Measurements from ENCODE around the gene REXO1. TPM values are rescaled to one million over a fixed set of nuclear protein-coding genes. Genes with fewer than 3 reads are reported as not detected.

The REXO1 gene
- total and polyA plus RNA-seq, 8 donors, result 16.9 to 30.8 (median 24.4) TPM

GRCh38 chr19:1865172-1866010, 17.1 kb upstream of the REXO1 start:
- no peak for TF ChIP-seq CTCF (IDR thresholded peaks at IDR 0.05)
- H3K4me3 ChIP-seq, result peak overlapping the region in 1 of 2 donors; percentile 78
- H3K9me3 ChIP-seq, result no peaks in the 10 kb centered on the region
- H3K36me3 ChIP-seq, result peaks cover 0 to 9% of the 10 kb centered on the region in 2 donors
- peak in 1 of 4 donors; percentile 57 for DNase-seq
- no peak for ATAC-seq
- H3K27ac ChIP-seq, result peak overlapping the region; percentile 84 to 98
- no peaks in the 10 kb centered on the region for H3K27me3 ChIP-seq
- intact Hi-C loops (cut with DNase I), result no loop called here
- H3K4me1 ChIP-seq, result peaks cover 13 to 32% of the 10 kb centered on the region in 2 donors

GRCh38 chr19:1864480-1865171, 16.3 kb upstream of the REXO1 start:
- Histone ChIP-seq H3K36me3 (peaks cover 0 to 9% of the 10 kb centered on the region in 2 donors), H3K27ac (peak overlapping the region; percentile 84 to 98), H3K4me1 (peaks cover 20 to 39% of the 10 kb centered on the region in 2 donors), H3K4me3 (peak overlapping the region; percentile 72 to 78), H3K9me3 (no peaks in the 10 kb centered on the region), H3K27me3 (no peaks in the 10 kb centered on the region)
- peak in 3 of 4 donors; percentile 61 to 96 (median 81) for DNase-seq
- ATAC-seq, result peak; percentile 72
- TF ChIP-seq CTCF (IDR thresholded peaks at IDR 0.05), result peak; percentile 65 to 93
- intact Hi-C loops (cut with DNase I), result no loop called here

- H3K36me3 ChIP-seq, result peaks cover 0 to 4% of the 10 kb centered on the region in 2 donors
- peak overlapping the region; percentile 84 to 98 for H3K27ac ChIP-seq
- H3K27me3 ChIP-seq, result no peaks in the 10 kb centered on the region
- no peaks in the 10 kb centered on the region for H3K9me3 ChIP-seq
- intact Hi-C loops (cut with DNase I), result no loop called here
- TF ChIP-seq CTCF (IDR thresholded peaks at IDR 0.05), result no peak
- peak; percentile 89 to 97 (median 93) for DNase-seq
- H3K4me3 ChIP-seq, result peak overlapping the region; percentile 72 to 78
- peaks cover 23 to 47% of the 10 kb centered on the region in 2 donors for H3K4me1 ChIP-seq
- peak; percentile 86 for ATAC-seq
These were observed 15.6 kb upstream of the REXO1 start for GRCh38 chr19:1863638-1864479.

- H3K36me3 ChIP-seq, result peaks cover 0 to 4% of the 10 kb centered on the region in 2 donors
- TF ChIP-seq CTCF (IDR thresholded peaks at IDR 0.05), result no peak
- H3K27ac ChIP-seq, result peak within 1 kb of the TSS; percentile 84 to 98
- no peaks in the 10 kb centered on the region for H3K27me3 ChIP-seq
- DNase-seq (no peak), ATAC-seq (no peak)
- peak within 1 kb of the TSS; percentile 72 to 78 for H3K4me3 ChIP-seq
- intact Hi-C loops (cut with DNase I), result no loop called here
- peaks cover 24 to 53% of the 10 kb centered on the region in 2 donors for H3K4me1 ChIP-seq
- H3K9me3 ChIP-seq, result no peaks in the 10 kb centered on the region
These were observed 15.0 kb upstream of the REXO1 start, which contains the start of gene KLF16 for GRCh38 chr19:1863328-1863637. Gene KLF16, minus strand, starts transcription at chr19:1863579. Its CDS starts 82 bp downstream, at chr19:1863497.

Data from left lung (tissue), 10 donors.